Measurements from ENCODE around the gene GNG13. TPM values are rescaled to one million over a fixed set of nuclear protein-coding genes. Genes with fewer than 3 reads are reported as not detected.

Gene GNG13
- total RNA-seq, 1 experiment from 2014 or later: not detected

- Histone ChIP-seq H3K4me2 (ENCODE audit: insufficient read depth, insufficient read length, low read length) (no peak overlapping the region), H3K79me2 (ENCODE audit: insufficient read depth, low read length) (no peaks in the 10 kb centered on the region), H3K4me1 (ENCODE audit: insufficient read depth, low read length) (no peaks in the 10 kb centered on the region), H4K5ac (ENCODE audit: insufficient read length, low read depth, low read length) (no peak overlapping the region), H2AK5ac (ENCODE audit: insufficient read length, low read length) (no peak overlapping the region), H4K20me1 (ENCODE audit: control insufficient read depth, insufficient read depth, insufficient read length) (no peaks in the 10 kb centered on the region), H2BK20ac (ENCODE audit: low read depth, low read length, poor library complexity, severe bottlenecking) (no peak overlapping the region), H3K9ac (ENCODE audit: extremely low read depth, insufficient read length, low read length) (no peak overlapping the region), H3K18ac (ENCODE audit: insufficient read length, low read depth, low read length) (no peak overlapping the region), H3K23ac (ENCODE audit: insufficient read length, low read depth, low read length) (no peak overlapping the region), H2BK120ac (ENCODE audit: low read depth, low read length, poor library complexity, severe bottlenecking) (no peak overlapping the region), H3K27ac (ENCODE audit: insufficient read length, low read depth, low read length) (no peak overlapping the region), H2AFZ (ENCODE audit: low read length) (no peak overlapping the region), H4K91ac (ENCODE audit: insufficient read length, low read depth, low read length) (no peak overlapping the region), H3K9me3 (ENCODE audit: control insufficient read depth, low read depth, low read length) (no peaks in the 10 kb centered on the region), H2BK5ac (ENCODE audit: insufficient read length, low read length) (no peak overlapping the region), H3K79me1 (ENCODE audit: insufficient read depth, low read depth, low read length, poor library complexity, severe bottlenecking) (no peaks in the 10 kb centered on the region), H3K14ac (ENCODE audit: insufficient read depth, low read length) (no peak overlapping the region; the same call in 1 of the 2 replicates), H2BK15ac (ENCODE audit: low read depth, low read length) (no peak overlapping the region), H3T11ph (ENCODE audit: low read length) (no peak overlapping the region), H3K4ac (ENCODE audit: low read depth, low read length) (no peak overlapping the region), H3K27me3 (ENCODE audit: insufficient read depth, low read length) (no peaks in the 10 kb centered on the region; the same call in 1 of the 2 replicates), H3K23me2 (ENCODE audit: insufficient read length, low read depth, low read length, poor library complexity, severe bottlenecking) (no peaks in the 10 kb centered on the region), H3K56ac (ENCODE audit: insufficient read length, low read depth, low read length) (no peak overlapping the region), H2BK12ac (ENCODE audit: insufficient read length, low read depth, low read length) (no peak overlapping the region), H4K8ac (replicated peaks; ENCODE audit: insufficient read length, low read depth, low read length) (no peak overlapping the region)
- Mint-ChIP-seq H3K27me3 (ENCODE audit: low read depth) (peaks cover 20% of the 10 kb centered on the region), H3K36me3 (ENCODE audit: insufficient read depth in 1 of 3, low read depth in 3 of 3) (no peaks in the 10 kb centered on the region), H3K4me3 (no peak overlapping the region), H3K4me1 (peaks cover 16 to 21% of the 10 kb centered on the region in 2 experiments), H3K27ac (no peak overlapping the region; a peak in 1 of 7 replicates), H3K9me3 (peaks cover 0 to 4% of the 10 kb centered on the region in 2 experiments; a peak in 1 of 5 replicates)
- no peak for DNase-seq
- WGBS (ENCODE audit: extremely low coverage, insufficient read length, low lambda C conversion rate): no CpG with 5 or more reads among the region's 21 CpGs
- no peak for TF ChIP-seq CTCF (conservative IDR thresholded peaks at IDR 0.05)
Observed at GRCh38 chr16:822174-822908, 21.8 kb upstream of the GNG13 start.
